Measurements from ENCODE around the gene MEG3. TPM values are rescaled to one million over a fixed set of nuclear protein-coding genes. Genes with fewer than 3 reads are reported as not detected.

Gene MEG3
- total RNA-seq, 2 donors from 2014 or later = 10.3 to 11.0 TPM

DNA sequence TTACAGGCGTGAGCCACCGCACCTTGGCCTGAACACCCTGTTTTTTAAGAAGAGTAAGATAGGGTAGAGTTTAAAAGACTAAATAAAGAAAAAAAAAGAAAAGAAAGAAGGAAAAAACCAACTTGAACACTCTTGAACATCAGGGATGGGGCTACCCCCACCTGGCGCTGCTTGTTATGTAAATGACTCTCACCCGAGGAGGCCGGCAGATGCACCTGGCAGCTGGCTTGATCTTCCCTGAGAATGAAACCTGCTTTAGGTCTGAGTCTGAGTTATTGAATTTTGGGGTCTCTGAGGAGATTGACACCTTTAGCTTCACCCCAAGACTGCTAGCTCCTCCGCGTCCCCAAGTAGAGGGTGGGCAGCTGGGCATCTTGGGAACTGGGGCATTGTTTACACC lies 15.5 kb upstream of the MEG3 start:
- H3K9ac ChIP-seq (ENCODE audit: low read depth in 2 of 2, low read length in 2 of 2) = no peak overlapping the region
- no peak overlapping the region for H3K27ac ChIP-seq
- no peak overlapping the region for H3K4me3 ChIP-seq
- no peaks in the 10 kb centered on the region for H3K4me1 ChIP-seq
- no peaks in the 10 kb centered on the region for H3K9me3 ChIP-seq
- DNase-seq = no peak
- TF ChIP-seq, protein P1, sequence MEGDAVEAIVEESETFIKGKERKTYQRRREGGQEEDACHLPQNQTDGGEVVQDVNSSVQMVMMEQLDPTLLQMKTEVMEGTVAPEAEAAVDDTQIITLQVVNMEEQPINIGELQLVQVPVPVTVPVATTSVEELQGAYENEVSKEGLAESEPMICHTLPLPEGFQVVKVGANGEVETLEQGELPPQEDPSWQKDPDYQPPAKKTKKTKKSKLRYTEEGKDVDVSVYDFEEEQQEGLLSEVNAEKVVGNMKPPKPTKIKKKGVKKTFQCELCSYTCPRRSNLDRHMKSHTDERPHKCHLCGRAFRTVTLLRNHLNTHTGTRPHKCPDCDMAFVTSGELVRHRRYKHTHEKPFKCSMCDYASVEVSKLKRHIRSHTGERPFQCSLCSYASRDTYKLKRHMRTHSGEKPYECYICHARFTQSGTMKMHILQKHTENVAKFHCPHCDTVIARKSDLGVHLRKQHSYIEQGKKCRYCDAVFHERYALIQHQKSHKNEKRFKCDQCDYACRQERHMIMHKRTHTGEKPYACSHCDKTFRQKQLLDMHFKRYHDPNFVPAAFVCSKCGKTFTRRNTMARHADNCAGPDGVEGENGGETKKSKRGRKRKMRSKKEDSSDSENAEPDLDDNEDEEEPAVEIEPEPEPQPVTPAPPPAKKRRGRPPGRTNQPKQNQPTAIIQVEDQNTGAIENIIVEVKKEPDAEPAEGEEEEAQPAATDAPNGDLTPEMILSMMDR (IDR thresholded peaks at IDR 0.05) = no peak
- no peaks in the 10 kb centered on the region for H3K27me3 ChIP-seq
- no peaks in the 10 kb centered on the region for H3K36me3 ChIP-seq
- intact Hi-C loops (cut with DNase I) = no loop called here

DNA sequence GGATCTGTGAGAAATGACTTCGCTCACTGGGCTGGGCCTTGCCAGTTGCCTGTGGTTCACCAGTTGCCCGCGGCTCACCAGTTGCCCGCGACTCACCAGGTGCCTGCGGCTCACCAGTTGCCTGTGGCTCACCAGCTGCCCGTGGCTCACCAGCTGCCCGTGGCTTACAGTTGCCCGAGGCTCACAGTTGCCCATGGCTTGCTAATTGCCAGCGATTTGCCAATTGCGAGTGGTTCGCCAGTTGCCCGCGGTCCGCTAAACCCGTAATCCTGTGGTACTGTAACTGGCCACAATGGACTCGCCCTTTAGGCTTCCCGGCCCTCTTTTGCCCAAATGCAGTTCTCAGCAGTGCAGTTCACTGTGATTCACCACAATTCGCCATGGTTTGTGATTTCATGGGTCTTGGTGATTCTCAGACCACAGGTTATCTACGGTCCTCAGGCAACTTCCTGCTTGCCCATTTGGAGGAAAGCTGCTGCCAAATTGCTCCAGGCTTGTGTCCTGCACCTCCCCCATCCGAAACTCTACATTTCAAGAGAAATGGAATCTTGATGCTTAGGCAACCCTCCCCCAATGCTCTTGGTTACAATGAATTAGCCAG lies 15.0 kb upstream of the MEG3 start:
- no peak for DNase-seq
- H3K27me3 ChIP-seq = no peaks in the 10 kb centered on the region
- TF ChIP-seq, protein P1 (IDR thresholded peaks at IDR 0.05) = no peak
- H3K4me1 ChIP-seq = no peaks in the 10 kb centered on the region
- H3K4me3 ChIP-seq = no peak overlapping the region
- H3K27ac ChIP-seq = no peak overlapping the region
- intact Hi-C loops (cut with DNase I) = no loop called here
- H3K36me3 ChIP-seq = no peaks in the 10 kb centered on the region
- H3K9ac ChIP-seq (ENCODE audit: low read depth in 2 of 2, low read length in 2 of 2) = no peak overlapping the region
- no peaks in the 10 kb centered on the region for H3K9me3 ChIP-seq

DNA sequence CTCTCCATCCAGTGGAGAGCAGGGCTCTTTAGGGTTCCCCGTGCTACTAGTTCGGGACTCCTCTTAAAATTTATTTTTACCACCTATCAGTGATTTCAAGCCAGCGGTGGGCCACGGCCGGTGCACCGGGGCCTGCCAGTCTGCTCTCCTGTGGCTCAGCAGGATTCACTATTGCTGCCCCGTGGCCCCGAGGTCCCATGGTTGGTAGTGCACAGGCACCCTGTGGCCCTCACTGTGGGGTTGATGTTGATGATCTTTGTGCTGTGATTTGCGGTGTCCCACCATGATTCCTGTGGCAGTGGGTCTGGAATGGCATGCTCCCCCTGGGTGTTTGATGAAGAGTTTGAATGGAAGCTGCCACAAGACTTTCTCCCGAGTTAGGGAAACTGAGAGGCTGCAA lies 12.6 kb upstream of the MEG3 start:
- TF ChIP-seq, protein P1 (IDR thresholded peaks at IDR 0.05) = no peak
- H3K27ac ChIP-seq = no peak overlapping the region
- no peaks in the 10 kb centered on the region for H3K4me1 ChIP-seq
- no peak overlapping the region for H3K9ac ChIP-seq (ENCODE audit: low read depth in 2 of 2, low read length in 2 of 2)
- no peaks in the 10 kb centered on the region for H3K36me3 ChIP-seq
- no peak overlapping the region for H3K4me3 ChIP-seq
- intact Hi-C loops (cut with DNase I) = no loop called here
- H3K9me3 ChIP-seq = no peaks in the 10 kb centered on the region
- no peaks in the 10 kb centered on the region for H3K27me3 ChIP-seq
- DNase-seq = no peak

DNA sequence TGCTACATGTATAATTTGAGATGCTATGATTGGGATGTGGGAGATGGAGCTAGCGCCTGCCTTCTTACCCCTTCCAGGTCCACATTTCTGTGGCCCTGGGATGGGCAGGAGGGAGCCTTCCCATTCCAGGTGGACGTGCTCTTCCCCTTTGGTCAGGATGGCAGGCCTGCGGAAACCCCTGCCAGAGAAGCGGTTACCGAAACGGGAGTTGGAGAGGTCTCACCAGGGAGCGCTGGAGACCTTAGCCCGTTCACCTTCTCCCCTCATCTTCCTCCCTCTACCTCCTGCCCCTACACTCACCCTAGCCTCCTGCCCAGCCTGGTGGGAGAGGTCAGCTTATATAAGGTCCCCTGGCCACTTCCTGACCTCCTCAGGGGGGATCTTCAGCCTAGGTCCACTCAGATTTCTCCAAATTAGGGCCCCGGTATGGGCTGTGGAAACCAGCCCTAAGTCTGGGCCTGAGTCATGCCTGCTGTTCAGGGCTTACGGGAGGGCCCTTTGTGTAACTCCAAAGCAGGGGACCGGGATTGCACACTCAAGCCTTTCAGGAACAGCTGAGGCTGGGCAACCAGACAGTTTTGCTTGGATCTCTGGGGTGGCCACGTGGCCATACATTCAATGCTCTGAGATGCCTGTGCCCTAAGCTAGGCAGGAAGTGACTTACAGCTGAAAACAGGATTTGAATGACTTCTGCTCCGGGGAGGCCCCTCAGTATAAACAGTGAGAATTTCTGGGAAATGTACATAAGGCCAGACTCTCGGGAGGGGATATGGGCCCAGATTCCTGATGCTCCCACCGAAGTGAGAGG lies 10.2 kb upstream of the MEG3 start:
- Histone ChIP-seq H3K9me3 (no peaks in the 10 kb centered on the region), H3K4me3 (no peak overlapping the region), H3K4me1 (no peaks in the 10 kb centered on the region), H3K27me3 (no peaks in the 10 kb centered on the region), H3K9ac (ENCODE audit: low read depth in 2 of 2, low read length in 2 of 2) (no peak overlapping the region), H3K36me3 (no peaks in the 10 kb centered on the region), H3K27ac (no peak overlapping the region)
- no peak for DNase-seq
- intact Hi-C loops (cut with DNase I) = no loop called here
- TF ChIP-seq, protein P1 (IDR thresholded peaks at IDR 0.05) = no peak

DNA sequence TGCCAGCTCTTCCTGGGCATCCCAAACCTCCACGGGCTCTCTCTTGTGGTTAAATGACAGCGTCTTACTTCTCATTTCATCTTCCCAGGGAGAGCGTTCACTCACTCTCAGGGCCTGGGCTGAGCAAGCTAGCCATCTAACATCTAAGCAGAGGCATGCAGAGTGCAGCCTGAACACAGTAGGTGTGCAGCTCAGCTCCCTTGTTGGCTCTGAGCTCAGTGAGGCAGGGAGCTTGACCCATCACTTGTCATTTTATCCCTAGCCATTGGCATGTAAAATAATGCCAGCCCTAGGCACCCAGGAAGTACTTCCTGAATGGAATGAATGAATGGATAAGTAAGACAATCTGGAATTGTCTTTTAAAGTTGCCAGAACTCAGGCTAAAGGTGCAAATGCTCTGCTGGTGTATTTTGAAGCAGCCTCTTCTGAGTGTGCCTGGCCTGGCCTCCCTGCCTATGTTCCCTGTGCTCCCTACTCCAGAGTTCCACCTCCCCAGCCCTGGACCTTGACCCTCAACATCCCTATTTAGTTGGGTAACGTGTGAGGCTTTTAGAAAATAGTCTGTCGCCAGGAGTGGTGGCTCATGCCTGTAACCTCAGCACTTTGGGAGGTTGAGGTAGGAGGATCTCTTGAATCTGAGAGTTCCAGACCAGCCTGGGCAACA lies 9.5 kb upstream of the MEG3 start:
- DNase-seq = no peak
- no peaks in the 10 kb centered on the region for H3K9me3 ChIP-seq

More for the DNA sequence above, 9.5 kb upstream of the MEG3 start:
- TF ChIP-seq, protein P1 (IDR thresholded peaks at IDR 0.05) = no peak
- Histone ChIP-seq H3K4me3 (no peak overlapping the region), H3K27me3 (no peaks in the 10 kb centered on the region), H3K9ac (ENCODE audit: low read depth in 2 of 2, low read length in 2 of 2) (no peak overlapping the region), H3K36me3 (no peaks in the 10 kb centered on the region), H3K4me1 (no peaks in the 10 kb centered on the region), H3K27ac (no peak overlapping the region)
- intact Hi-C loops (cut with DNase I) = no loop called here
